ENCODE data around the gene MIF. TPM values are rescaled to one million over a fixed set of nuclear protein-coding genes. Genes with fewer than 3 reads are reported as not detected.
A peak's percentile ranks its signal among the peaks of the same experiment; 100 is the strongest.
"Not testable (repeated sequence)": the region's sequence is repeated elsewhere in the genome, so short reads cannot be mapped to it uniquely, and the experiment has no call there.

Gene MIF
- total RNA-seq, 1 donor from 2014 or later = 1,136 TPM

- Mint-ChIP-seq H3K27me3 (ENCODE audit: insufficient read depth) (peaks cover 4% of the 10 kb centered on the region), H3K36me3 (ENCODE audit: low read depth) (peaks cover 34% of the 10 kb centered on the region), H3K4me1 (ENCODE audit: low read depth) (peaks cover 15% of the 10 kb centered on the region), H3K27ac (no peak overlapping the region), H3K9me3 (peaks cover 11% of the 10 kb centered on the region), H3K4me3 (peak overlapping the region; percentile 37)
- no peak for DNase-seq (ENCODE audit: low spot score)
- intact Hi-C loops (cut with micrococcal nuclease) = no loop called here
Measured at GRCh38 chr22:23898006-23898974, 4.1 kb downstream of the MIF start.

DNA sequence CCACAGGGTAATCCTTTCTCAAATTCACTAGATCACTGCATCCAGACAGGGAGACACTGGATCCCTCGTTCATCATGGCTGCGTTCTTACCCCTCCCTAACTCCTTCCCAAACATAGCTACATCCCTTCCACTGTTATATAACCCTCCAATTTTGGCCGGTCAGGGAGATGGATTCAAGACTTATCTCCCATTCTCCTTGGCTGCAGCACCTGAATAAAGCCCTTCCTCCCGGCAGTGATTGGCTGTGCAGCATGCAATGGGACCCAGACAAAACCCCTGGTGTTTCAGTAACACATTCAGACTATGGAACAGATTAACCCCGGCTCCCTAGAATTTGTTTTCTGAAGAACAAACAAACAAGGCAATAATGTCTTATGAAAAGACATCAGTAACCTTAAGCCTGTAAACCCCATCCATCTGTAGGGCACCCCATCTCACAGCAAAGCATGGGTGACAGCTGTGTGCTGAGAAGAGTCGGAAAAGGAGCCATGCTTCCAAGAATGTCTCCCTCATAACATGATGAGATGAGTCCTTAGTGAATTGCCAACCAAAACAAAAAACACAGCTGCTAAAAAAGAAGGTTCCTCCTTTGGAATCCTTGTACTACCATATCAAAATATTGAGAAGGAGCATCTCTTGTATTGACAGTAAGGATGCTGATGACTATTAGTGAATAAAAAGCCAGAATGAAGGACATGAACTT is 5.0 kb downstream of the MIF start:
- Mint-ChIP-seq H3K27ac (no peak overlapping the region), H3K4me1 (ENCODE audit: low read depth) (peaks cover 8% of the 10 kb centered on the region), H3K9me3 (peaks cover 11% of the 10 kb centered on the region), H3K36me3 (ENCODE audit: low read depth) (peaks cover 34% of the 10 kb centered on the region), H3K4me3 (no peak overlapping the region), H3K27me3 (ENCODE audit: insufficient read depth) (peaks cover 4% of the 10 kb centered on the region)
- intact Hi-C loops (cut with micrococcal nuclease) = no loop called here
- DNase-seq (ENCODE audit: low spot score) = no peak

- DNase-seq (ENCODE audit: low spot score); H3K27ac Mint-ChIP-seq; H3K4me3 Mint-ChIP-seq; intact Hi-C loops (cut with micrococcal nuclease): not testable (repeated sequence)
- peaks cover 11% of the 10 kb centered on the region for H3K27me3 Mint-ChIP-seq (ENCODE audit: insufficient read depth)
- peaks cover 31% of the 10 kb centered on the region for H3K36me3 Mint-ChIP-seq (ENCODE audit: low read depth)
- peaks cover 11% of the 10 kb centered on the region for H3K9me3 Mint-ChIP-seq
- H3K4me1 Mint-ChIP-seq (ENCODE audit: low read depth) = peaks cover 11% of the 10 kb centered on the region
Measured at GRCh38 chr22:23900227-23900626, 6.0 kb downstream of the MIF start.

- peaks cover 11% of the 10 kb centered on the region for H3K9me3 Mint-ChIP-seq
- no peak for DNase-seq (ENCODE audit: low spot score)
- no peak overlapping the region for H3K27ac Mint-ChIP-seq
- H3K27me3 Mint-ChIP-seq (ENCODE audit: insufficient read depth) = peaks cover 11% of the 10 kb centered on the region
- H3K4me3 Mint-ChIP-seq = no peak overlapping the region
- H3K36me3 Mint-ChIP-seq (ENCODE audit: low read depth) = peaks cover 24% of the 10 kb centered on the region
- peaks cover 4% of the 10 kb centered on the region for H3K4me1 Mint-ChIP-seq (ENCODE audit: low read depth)
- intact Hi-C loops (cut with micrococcal nuclease) = no loop called here
Measured at GRCh38 chr22:23901600-23901999, 7.4 kb downstream of the MIF start.

DNA sequence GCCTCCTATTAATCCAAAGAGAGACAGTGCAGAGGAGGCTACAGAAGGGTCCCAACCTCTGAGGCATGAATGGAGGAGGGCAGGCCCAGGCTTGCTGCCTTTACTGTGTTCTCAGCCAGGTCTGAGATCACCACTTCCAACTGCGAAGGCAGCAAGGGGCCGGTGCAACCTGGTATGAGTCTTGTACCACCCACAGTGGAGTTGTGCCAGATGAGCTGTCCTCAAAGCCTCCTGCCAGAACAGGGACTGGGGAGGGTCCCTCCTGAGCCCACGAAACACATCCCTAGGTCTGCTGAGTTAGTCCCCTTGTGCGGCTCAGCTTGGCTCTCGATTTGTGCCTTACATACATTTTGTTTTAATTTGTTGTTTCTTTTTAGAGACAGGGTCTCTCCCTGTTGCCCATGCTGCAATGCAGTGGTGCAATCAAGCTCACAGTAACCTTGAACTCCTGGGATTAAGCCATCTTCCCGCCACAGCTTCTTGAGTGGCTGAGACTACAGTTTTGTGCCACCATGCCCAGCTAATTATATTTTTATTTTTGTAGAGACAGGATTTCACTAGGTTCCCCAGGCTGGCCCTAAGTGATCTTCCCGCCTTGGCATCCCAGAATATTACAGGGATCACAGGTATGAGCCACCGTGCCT is 9.3 kb downstream of the MIF start:
- DNase-seq (ENCODE audit: low spot score) = no peak
- Mint-ChIP-seq H3K27me3 (ENCODE audit: insufficient read depth) (peaks cover 11% of the 10 kb centered on the region), H3K4me3 (no peak overlapping the region), H3K36me3 (ENCODE audit: low read depth) (peaks cover 13% of the 10 kb centered on the region), H3K9me3 (peaks cover 11% of the 10 kb centered on the region), H3K4me1 (ENCODE audit: low read depth) (peaks cover 4% of the 10 kb centered on the region), H3K27ac (no peak overlapping the region)
- intact Hi-C loops (cut with micrococcal nuclease) = no loop called here

- intact Hi-C loops (cut with micrococcal nuclease) = no loop called here
- DNase-seq (ENCODE audit: low spot score) = no peak
- H3K9me3 Mint-ChIP-seq = peaks cover 7% of the 10 kb centered on the region
- H3K27me3 Mint-ChIP-seq (ENCODE audit: insufficient read depth) = peaks cover 11% of the 10 kb centered on the region
- H3K27ac Mint-ChIP-seq = no peak overlapping the region
- H3K4me1 Mint-ChIP-seq (ENCODE audit: low read depth) = peaks cover 4% of the 10 kb centered on the region
- H3K4me3 Mint-ChIP-seq = no peak overlapping the region
- H3K36me3 Mint-ChIP-seq (ENCODE audit: low read depth) = peaks cover 2% of the 10 kb centered on the region
Measured at GRCh38 chr22:23904573-23905254, 10.5 kb downstream of the MIF start.

DNA sequence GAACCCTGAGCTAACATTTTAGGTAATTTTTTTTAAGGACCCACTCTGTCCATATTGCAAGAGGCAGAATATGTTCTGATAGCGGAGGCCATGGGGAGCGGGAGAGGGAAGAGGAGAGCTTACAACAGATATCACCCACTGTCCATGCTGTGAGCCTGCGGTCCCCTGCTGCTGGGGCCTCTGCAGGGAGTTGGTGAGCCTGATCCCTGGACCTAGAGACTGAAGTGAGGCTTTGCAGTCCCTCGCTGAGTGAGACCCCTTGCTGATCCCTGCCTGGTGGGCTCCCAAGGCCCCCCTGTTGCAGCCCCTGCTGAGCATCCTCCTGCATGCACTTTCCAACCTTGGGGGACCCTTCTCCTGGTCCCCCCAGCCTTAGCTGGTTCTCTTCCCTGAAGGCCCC is 12.5 kb downstream of the MIF start:
- H3K27ac Mint-ChIP-seq = no peak overlapping the region
- DNase-seq (ENCODE audit: low spot score) = no peak
- H3K9me3 Mint-ChIP-seq = no peaks in the 10 kb centered on the region
- H3K4me3 Mint-ChIP-seq = no peak overlapping the region
- peaks cover 4% of the 10 kb centered on the region for H3K4me1 Mint-ChIP-seq (ENCODE audit: low read depth)
- no peaks in the 10 kb centered on the region for H3K36me3 Mint-ChIP-seq (ENCODE audit: low read depth)
- intact Hi-C loops (cut with micrococcal nuclease) = no loop called here
- H3K27me3 Mint-ChIP-seq (ENCODE audit: insufficient read depth) = peaks cover 9% of the 10 kb centered on the region

- H3K27ac Mint-ChIP-seq; H3K9me3 Mint-ChIP-seq; intact Hi-C loops (cut with micrococcal nuclease); DNase-seq (ENCODE audit: low spot score); H3K4me3 Mint-ChIP-seq; H3K4me1 Mint-ChIP-seq (ENCODE audit: low read depth); H3K27me3 Mint-ChIP-seq (ENCODE audit: insufficient read depth); H3K36me3 Mint-ChIP-seq (ENCODE audit: low read depth): not testable (repeated sequence)
Measured at GRCh38 chr22:23907423-23907822, 13.2 kb downstream of the MIF start.

DNA sequence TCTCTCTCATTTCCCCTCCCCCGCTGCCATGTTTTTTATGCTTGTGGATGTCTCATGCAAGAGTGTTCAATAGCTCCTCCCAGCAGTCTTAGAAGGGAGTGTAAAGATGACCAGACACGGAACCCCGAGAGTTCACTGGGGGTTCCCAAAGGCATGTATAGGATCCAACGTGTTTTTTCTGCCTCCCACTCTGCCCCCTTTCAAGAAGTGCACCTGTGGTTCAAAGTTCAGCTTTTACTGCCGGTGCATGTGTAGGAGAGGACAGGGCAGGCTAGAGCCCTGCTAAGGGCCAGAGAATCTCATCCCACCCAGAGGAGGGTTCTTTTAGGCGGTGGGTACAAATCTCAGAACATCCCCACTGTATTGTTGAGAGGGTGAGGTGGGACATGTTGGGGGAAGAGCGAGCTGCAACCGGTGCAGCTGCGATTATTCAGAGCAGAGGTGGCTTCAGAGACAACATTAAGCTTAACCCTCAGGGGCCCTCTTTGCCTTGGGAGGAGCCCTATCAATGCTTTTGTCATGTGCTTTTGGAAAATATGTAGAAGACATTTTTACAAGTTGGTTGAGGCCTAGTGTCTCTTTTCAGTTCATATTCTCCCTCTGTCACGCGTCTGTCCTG is 14.5 kb downstream of the MIF start:
- no peaks in the 10 kb centered on the region for H3K36me3 Mint-ChIP-seq (ENCODE audit: low read depth)
- intact Hi-C loops (cut with micrococcal nuclease) = no loop called here
- H3K27me3 Mint-ChIP-seq (ENCODE audit: insufficient read depth) = peaks cover 7% of the 10 kb centered on the region
- no peaks in the 10 kb centered on the region for H3K9me3 Mint-ChIP-seq
- DNase-seq (ENCODE audit: low spot score) = no peak
- H3K4me3 Mint-ChIP-seq = no peak overlapping the region
- H3K27ac Mint-ChIP-seq = no peak overlapping the region
- H3K4me1 Mint-ChIP-seq (ENCODE audit: low read depth) = peaks cover 12% of the 10 kb centered on the region

DNA sequence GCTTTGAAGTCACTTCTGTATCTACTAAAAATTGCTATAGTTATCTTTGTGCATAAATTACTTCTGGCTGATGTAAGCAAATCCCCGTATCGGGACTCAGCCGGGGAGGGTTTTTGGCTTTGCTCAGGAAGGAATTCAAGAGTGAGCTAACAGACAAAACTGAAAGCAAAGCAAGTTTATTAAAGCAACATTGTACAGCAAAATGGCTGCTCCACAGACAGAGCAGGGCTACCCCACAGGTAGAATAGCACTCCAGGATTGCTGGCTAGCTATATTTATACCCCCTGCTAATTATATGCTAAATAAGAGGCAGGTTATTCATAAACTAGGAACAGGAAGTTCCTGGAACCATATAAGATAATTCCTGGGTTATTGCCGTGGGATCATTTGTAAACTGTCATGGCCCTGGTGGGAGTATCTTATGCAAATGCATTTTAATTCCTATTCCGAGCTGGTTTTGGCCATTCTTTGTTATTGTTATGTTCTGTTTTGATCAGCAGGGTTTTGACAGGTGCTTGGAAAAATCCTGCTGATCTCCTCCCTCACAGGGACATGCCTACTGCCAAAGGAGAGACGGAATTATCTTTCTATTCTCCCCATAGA is 15.2 kb downstream of the MIF start:
- Mint-ChIP-seq H3K27me3 (ENCODE audit: insufficient read depth) (peaks cover 7% of the 10 kb centered on the region), H3K9me3 (no peaks in the 10 kb centered on the region), H3K4me1 (ENCODE audit: low read depth) (peaks cover 17% of the 10 kb centered on the region), H3K36me3 (ENCODE audit: low read depth) (no peaks in the 10 kb centered on the region), H3K4me3 (no peak overlapping the region), H3K27ac (no peak overlapping the region)
- no peak for DNase-seq (ENCODE audit: low spot score)
- intact Hi-C loops (cut with micrococcal nuclease) = no loop called here

- no peaks in the 10 kb centered on the region for H3K27me3 Mint-ChIP-seq (ENCODE audit: insufficient read depth)
- no peak overlapping the region for H3K4me3 Mint-ChIP-seq
- H3K9me3 Mint-ChIP-seq = no peaks in the 10 kb centered on the region
- H3K4me1 Mint-ChIP-seq (ENCODE audit: low read depth) = peaks cover 24% of the 10 kb centered on the region
- intact Hi-C loops (cut with micrococcal nuclease) = loop anchor here (5.0 kb wide), 3 partner anchors 53 to 362 kb away; partner anchors contain the start of genes CHCHD10, SLC2A11 and SPECC1L
- DNase-seq (ENCODE audit: low spot score) = no peak
- no peaks in the 10 kb centered on the region for H3K36me3 Mint-ChIP-seq (ENCODE audit: low read depth)
- no peak overlapping the region for H3K27ac Mint-ChIP-seq
Measured at GRCh38 chr22:23910496-23911190, 16.5 kb downstream of the MIF start.
